ENCODE results near the gene OR7C1. TPM values are rescaled to one million over a fixed set of nuclear protein-coding genes. Genes with fewer than 3 reads are reported as not detected.

The OR7C1 gene
- total RNA-seq, 1 donor from 2014 or later = not detected

GRCh38 chr19:14818588-14818987 is 16.4 kb downstream of the OR7C1 start:
- Mint-ChIP-seq H3K27ac (ENCODE audit: unreplicated experiment) (no peak overlapping the region), H3K9me3 (no peaks in the 10 kb centered on the region), H3K36me3 (ENCODE audit: low read depth) (no peaks in the 10 kb centered on the region), H3K4me1 (no peaks in the 10 kb centered on the region), H3K4me3 (no peak overlapping the region), H3K27me3 (ENCODE audit: low read depth) (peaks cover 50% of the 10 kb centered on the region)
- TF ChIP-seq CTCF (conservative IDR thresholded peaks at IDR 0.05) = no peak
- DNase-seq (ENCODE audit: low read depth, low spot score) = no peak

GRCh38 chr19:14817052-14817451 is 17.9 kb downstream of the OR7C1 start:
- no peaks in the 10 kb centered on the region for H3K9me3 Mint-ChIP-seq
- no peak for TF ChIP-seq CTCF (conservative IDR thresholded peaks at IDR 0.05)
- no peaks in the 10 kb centered on the region for H3K36me3 Mint-ChIP-seq (ENCODE audit: low read depth)
- peaks cover 44% of the 10 kb centered on the region for H3K27me3 Mint-ChIP-seq (ENCODE audit: low read depth)
- no peak for DNase-seq (ENCODE audit: low read depth, low spot score)
- H3K4me3 Mint-ChIP-seq = no peak overlapping the region
- no peaks in the 10 kb centered on the region for H3K4me1 Mint-ChIP-seq
- H3K27ac Mint-ChIP-seq (ENCODE audit: unreplicated experiment) = no peak overlapping the region

- no peak for TF ChIP-seq CTCF (conservative IDR thresholded peaks at IDR 0.05)
- Mint-ChIP-seq H3K27ac (ENCODE audit: unreplicated experiment) (no peak overlapping the region), H3K36me3 (ENCODE audit: low read depth) (no peaks in the 10 kb centered on the region), H3K27me3 (ENCODE audit: low read depth) (peaks cover 36% of the 10 kb centered on the region), H3K9me3 (no peaks in the 10 kb centered on the region), H3K4me3 (no peak overlapping the region), H3K4me1 (no peaks in the 10 kb centered on the region)
- no peak for DNase-seq (ENCODE audit: low read depth, low spot score)
These were observed 19.9 kb downstream of the OR7C1 start for GRCh38 chr19:14814982-14815652.

GRCh38 chr19:14809272-14810057 is 25.5 kb downstream of the OR7C1 start:
- H3K4me1 Mint-ChIP-seq = no peaks in the 10 kb centered on the region
- H3K27ac Mint-ChIP-seq (ENCODE audit: unreplicated experiment) = no peak overlapping the region
- DNase-seq (ENCODE audit: low read depth, low spot score) = no peak
- H3K27me3 Mint-ChIP-seq (ENCODE audit: low read depth) = peaks cover 50% of the 10 kb centered on the region
- H3K36me3 Mint-ChIP-seq (ENCODE audit: low read depth) = no peaks in the 10 kb centered on the region
- no peak for TF ChIP-seq CTCF (conservative IDR thresholded peaks at IDR 0.05)
- H3K4me3 Mint-ChIP-seq = no peak overlapping the region
- no peaks in the 10 kb centered on the region for H3K9me3 Mint-ChIP-seq

GRCh38 chr19:14804765-14805164 is 30.2 kb downstream of the OR7C1 start:
- H3K4me1 Mint-ChIP-seq = no peaks in the 10 kb centered on the region
- TF ChIP-seq CTCF (conservative IDR thresholded peaks at IDR 0.05) = no peak
- no peaks in the 10 kb centered on the region for H3K36me3 Mint-ChIP-seq (ENCODE audit: low read depth)
- no peak for DNase-seq (ENCODE audit: low read depth, low spot score)
- no peak overlapping the region for H3K27ac Mint-ChIP-seq (ENCODE audit: unreplicated experiment)
- no peaks in the 10 kb centered on the region for H3K9me3 Mint-ChIP-seq
- no peak overlapping the region for H3K4me3 Mint-ChIP-seq
- H3K27me3 Mint-ChIP-seq (ENCODE audit: low read depth) = peaks cover 58% of the 10 kb centered on the region

Data from neural crest cell (in vitro differentiated cells).